AG10803 (cell line): ENCODE results near the gene KLHL17.

Experiments
- DNase-seq: peaks from one replicate; pipeline ENCODE4 v3.0.0; 2010; ENCODE audit warnings: low read depth
- H3K4me3 ChIP-seq: 2 replicates; pipeline ENCODE4 v1.5.1; 2011; ENCODE audit warnings: mild to moderate bottlenecking, low read length, control low read depth
- CTCF ChIP-seq: conservative IDR thresholded peaks from 2 replicates; pipeline ENCODE4 v1.5.1; 2011; ENCODE audit warnings: mild to moderate bottlenecking, low read length, control low read depth, inconsistent platforms

The KLHL17 gene

GRCh38 chr1:933603-933940 lies 26.8 kb upstream of the KLHL17 start:
- no peak for DNase-seq
- H3K4me3 ChIP-seq, result no peak overlapping the region
- no peak for TF ChIP-seq CTCF

- no peak overlapping the region for H3K4me3 ChIP-seq
- no peak for TF ChIP-seq CTCF
- no peak for DNase-seq
Measured at GRCh38 chr1:934991-935750, 25.2 kb upstream of the KLHL17 start.

- TF ChIP-seq CTCF, result no peak
- DNase-seq, result no peak
- H3K4me3 ChIP-seq, result no peak overlapping the region
Measured at GRCh38 chr1:935751-936231, 24.6 kb upstream of the KLHL17 start.

- DNase-seq, result no peak
- no peak overlapping the region for H3K4me3 ChIP-seq
- no peak for TF ChIP-seq CTCF
Measured at GRCh38 chr1:936348-937264, 23.8 kb upstream of the KLHL17 start.

GRCh38 chr1:937521-937920 lies 22.9 kb upstream of the KLHL17 start:
- no peak for TF ChIP-seq CTCF
- no peak for DNase-seq
- H3K4me3 ChIP-seq, result no peak overlapping the region

- H3K4me3 ChIP-seq, result no peak overlapping the region
- peak; percentile 52 for TF ChIP-seq CTCF
- DNase-seq, result no peak
Measured at GRCh38 chr1:938088-938683, 22.2 kb upstream of the KLHL17 start.
